ENCODE results near the gene HDAC11. TPM values are rescaled to one million over a fixed set of nuclear protein-coding genes. Genes with fewer than 3 reads are reported as not detected.

HDAC11 gene
- total and polyA plus RNA-seq, 10 of the 15 experiments (the other 5 are each of a cell fraction or from before 2014, with no cell fraction given), result 0.04 to 0.76 (median 0.22) TPM; not detected in 1

DNA sequence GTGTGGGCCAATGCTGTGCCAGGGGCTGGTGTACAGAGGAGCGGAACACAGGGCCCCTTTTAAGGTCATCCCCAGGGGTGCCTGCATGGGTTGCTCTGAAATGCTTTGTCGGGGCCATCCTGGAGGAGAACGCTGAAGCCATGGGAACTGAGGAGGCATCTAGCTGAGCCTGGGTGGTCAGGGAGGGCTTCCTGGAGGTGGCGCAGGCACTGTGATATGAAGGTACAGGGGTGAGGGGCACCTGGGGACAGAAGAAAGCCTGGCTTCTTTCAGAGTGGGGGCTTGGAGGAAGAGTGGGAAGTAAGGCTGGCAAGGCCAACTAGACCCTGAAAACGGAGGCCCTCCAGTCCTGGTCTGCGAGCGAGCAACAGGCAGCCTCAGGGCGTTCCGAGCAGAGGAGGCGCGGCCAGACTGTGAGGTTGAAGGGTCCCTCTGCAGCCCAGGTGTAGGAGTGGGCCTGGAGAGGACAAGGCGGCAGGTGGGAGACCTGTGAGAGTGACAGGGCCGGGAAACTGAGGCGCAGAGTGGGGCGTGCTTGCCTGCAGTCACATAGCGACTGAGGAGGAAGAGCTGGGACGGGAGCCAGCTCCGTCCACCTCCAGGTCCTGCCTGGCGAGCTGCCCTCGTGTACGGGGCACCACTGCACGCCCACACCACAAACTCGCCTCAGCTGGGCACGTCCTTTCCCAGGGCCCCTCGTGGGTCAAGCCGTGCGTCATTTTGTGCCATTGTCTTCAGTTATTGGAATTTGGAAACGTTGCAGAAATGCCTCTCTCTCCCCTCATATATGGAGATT, 72.9 kb downstream of the HDAC11 start:
- no peaks in the 10 kb centered on the region for H3K4me1 ChIP-seq (ENCODE audit: control insufficient read depth, insufficient read depth, low read length)
- no peak overlapping the region for H2AFZ ChIP-seq (ENCODE audit: control insufficient read depth, low read depth, low read length)
- ATAC-seq (no peak), FAIRE-seq (no peak), DNase-seq (ENCODE audit: low read depth, low spot score) (no peak)
- H3K79me2 ChIP-seq (ENCODE audit: control insufficient read depth, insufficient read depth, low read length), result no peaks in the 10 kb centered on the region
- peaks cover 3 to 7% of the 10 kb centered on the region in 2 experiments; a peak in 3 of 4 replicates for H3K27me3 ChIP-seq (replicated peaks in 1 of 2; ENCODE audit: control insufficient read depth in 2 of 2, insufficient read depth in 2 of 2, low read length in 1 of 2)
- no peaks in the 10 kb centered on the region for H3K36me3 ChIP-seq (ENCODE audit: control insufficient read depth in 2 of 2, insufficient read depth in 2 of 2, low read length in 1 of 2)
- H3K27ac ChIP-seq (ENCODE audit: control insufficient read depth, insufficient read depth), result no peak overlapping the region
- POLR2A ChIA-PET, result no interaction called here
- intact Hi-C loops (cut with micrococcal nuclease; ENCODE audit: unreplicated experiment), result no loop called here
- BruUV-seq (replicated peaks), result no TSS peak
- WGBS (ENCODE audit: insufficient coverage, insufficient replicate concordance, low lambda C conversion rate, missing lambda C conversion rate), result 39% methylated on average over 28 of the region's 28 CpGs
- H3K9me3 ChIP-seq (replicated peaks; ENCODE audit: control insufficient read depth, insufficient read depth, low read length), result no peaks in the 10 kb centered on the region
- SMC1A ChIA-PET (ENCODE audit: uncharacterized antibody, unreplicated experiment), result no interaction called here
- in situ Hi-C loops (cut with MboI), result no loop called here
- CTCF ChIA-PET, result no interaction called here
- H3K4me2 ChIP-seq (ENCODE audit: control insufficient read depth, insufficient read depth), result no peak overlapping the region
- H3K4me3 ChIP-seq, result no peak overlapping the region
- no peaks in the 10 kb centered on the region for H4K20me1 ChIP-seq (ENCODE audit: control insufficient read depth, insufficient read depth)
- no peak overlapping the region for H3K9ac ChIP-seq (ENCODE audit: control insufficient read depth, insufficient read depth, low read length)
- RAD21 ChIA-PET (ENCODE audit: unreplicated experiment), result no interaction called here
- TF ChIP-seq, protein P1, sequence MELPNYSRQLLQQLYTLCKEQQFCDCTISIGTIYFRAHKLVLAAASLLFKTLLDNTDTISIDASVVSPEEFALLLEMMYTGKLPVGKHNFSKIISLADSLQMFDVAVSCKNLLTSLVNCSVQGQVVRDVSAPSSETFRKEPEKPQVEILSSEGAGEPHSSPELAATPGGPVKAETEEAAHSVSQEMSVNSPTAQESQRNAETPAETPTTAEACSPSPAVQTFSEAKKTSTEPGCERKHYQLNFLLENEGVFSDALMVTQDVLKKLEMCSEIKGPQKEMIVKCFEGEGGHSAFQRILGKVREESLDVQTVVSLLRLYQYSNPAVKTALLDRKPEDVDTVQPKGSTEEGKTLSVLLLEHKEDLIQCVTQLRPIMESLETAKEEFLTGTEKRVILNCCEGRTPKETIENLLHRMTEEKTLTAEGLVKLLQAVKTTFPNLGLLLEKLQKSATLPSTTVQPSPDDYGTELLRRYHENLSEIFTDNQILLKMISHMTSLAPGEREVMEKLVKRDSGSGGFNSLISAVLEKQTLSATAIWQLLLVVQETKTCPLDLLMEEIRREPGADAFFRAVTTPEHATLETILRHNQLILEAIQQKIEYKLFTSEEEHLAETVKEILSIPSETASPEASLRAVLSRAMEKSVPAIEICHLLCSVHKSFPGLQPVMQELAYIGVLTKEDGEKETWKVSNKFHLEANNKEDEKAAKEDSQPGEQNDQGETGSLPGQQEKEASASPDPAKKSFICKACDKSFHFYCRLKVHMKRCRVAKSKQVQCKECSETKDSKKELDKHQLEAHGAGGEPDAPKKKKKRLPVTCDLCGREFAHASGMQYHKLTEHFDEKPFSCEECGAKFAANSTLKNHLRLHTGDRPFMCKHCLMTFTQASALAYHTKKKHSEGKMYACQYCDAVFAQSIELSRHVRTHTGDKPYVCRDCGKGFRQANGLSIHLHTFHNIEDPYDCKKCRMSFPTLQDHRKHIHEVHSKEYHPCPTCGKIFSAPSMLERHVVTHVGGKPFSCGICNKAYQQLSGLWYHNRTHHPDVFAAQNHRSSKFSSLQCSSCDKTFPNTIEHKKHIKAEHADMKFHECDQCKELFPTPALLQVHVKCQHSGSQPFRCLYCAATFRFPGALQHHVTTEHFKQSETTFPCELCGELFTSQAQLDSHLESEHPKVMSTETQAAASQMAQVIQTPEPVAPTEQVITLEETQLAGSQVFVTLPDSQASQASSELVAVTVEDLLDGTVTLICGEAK (IDR thresholded peaks at IDR 0.05; ENCODE audit: borderline replicate concordance), result no peak
- TF ChIP-seq ZNF274 (IDR thresholded peaks at IDR 0.05; ENCODE audit: insufficient read depth, insufficient read length) (no peak), CBFB (IDR thresholded peaks at IDR 0.05; ENCODE audit: low read depth) (no peak), POLR2AphosphoS2 (IDR thresholded peaks at IDR 0.05; ENCODE audit: low read depth, low read length) (no peak), CHD1 (IDR thresholded peaks at IDR 0.05; ENCODE audit: low read depth, low read length) (no peak), EGR1 (IDR thresholded peaks at IDR 0.05; ENCODE audit: borderline replicate concordance in 1 of 2, low read depth in 2 of 2, low read length in 2 of 2) (no peak), ZNF207 (IDR thresholded peaks at IDR 0.05; ENCODE audit: borderline replicate concordance) (no peak), IKZF2 (IDR thresholded peaks at IDR 0.05) (no peak), ZNF622 (IDR thresholded peaks at IDR 0.05) (no peak), PAX5 (IDR thresholded peaks at IDR 0.05; ENCODE audit: borderline replicate concordance, low read depth, low read length) (no peak), RUNX3 (IDR thresholded peaks at IDR 0.05; ENCODE audit: low read length) (no peak), BCLAF1 (IDR thresholded peaks at IDR 0.05) (no peak)
- TF ChIP-seq, protein P2, sequence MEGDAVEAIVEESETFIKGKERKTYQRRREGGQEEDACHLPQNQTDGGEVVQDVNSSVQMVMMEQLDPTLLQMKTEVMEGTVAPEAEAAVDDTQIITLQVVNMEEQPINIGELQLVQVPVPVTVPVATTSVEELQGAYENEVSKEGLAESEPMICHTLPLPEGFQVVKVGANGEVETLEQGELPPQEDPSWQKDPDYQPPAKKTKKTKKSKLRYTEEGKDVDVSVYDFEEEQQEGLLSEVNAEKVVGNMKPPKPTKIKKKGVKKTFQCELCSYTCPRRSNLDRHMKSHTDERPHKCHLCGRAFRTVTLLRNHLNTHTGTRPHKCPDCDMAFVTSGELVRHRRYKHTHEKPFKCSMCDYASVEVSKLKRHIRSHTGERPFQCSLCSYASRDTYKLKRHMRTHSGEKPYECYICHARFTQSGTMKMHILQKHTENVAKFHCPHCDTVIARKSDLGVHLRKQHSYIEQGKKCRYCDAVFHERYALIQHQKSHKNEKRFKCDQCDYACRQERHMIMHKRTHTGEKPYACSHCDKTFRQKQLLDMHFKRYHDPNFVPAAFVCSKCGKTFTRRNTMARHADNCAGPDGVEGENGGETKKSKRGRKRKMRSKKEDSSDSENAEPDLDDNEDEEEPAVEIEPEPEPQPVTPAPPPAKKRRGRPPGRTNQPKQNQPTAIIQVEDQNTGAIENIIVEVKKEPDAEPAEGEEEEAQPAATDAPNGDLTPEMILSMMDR (IDR thresholded peaks at IDR 0.05 in 2 of 3, conservative IDR thresholded peaks at IDR 0.05 in 1 of 3; ENCODE audit: control insufficient read depth in 2 of 3, extremely low read depth in 1 of 3, insufficient read depth in 1 of 3, low read depth in 3 of 3, low read length in 3 of 3), result no peak
- TF ChIP-seq, protein P3, sequence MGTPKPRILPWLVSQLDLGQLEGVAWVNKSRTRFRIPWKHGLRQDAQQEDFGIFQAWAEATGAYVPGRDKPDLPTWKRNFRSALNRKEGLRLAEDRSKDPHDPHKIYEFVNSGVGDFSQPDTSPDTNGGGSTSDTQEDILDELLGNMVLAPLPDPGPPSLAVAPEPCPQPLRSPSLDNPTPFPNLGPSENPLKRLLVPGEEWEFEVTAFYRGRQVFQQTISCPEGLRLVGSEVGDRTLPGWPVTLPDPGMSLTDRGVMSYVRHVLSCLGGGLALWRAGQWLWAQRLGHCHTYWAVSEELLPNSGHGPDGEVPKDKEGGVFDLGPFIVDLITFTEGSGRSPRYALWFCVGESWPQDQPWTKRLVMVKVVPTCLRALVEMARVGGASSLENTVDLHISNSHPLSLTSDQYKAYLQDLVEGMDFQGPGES (IDR thresholded peaks at IDR 0.05), result no peak
